SIG-M5 treated with dmso at 0.1 percent for 504 hours (cell line): ENCODE results near the gene PLSCR4.
"Not testable (repeated sequence)": the region's sequence is repeated elsewhere in the genome, so short reads cannot be mapped to it uniquely, and the experiment has no call there.

ENCODE experiments used
- DNase-seq: peaks from one replicate; lab custom pipeline; 2025; ENCODE audit not compliant: unreplicated experiment; lab: John Stamatoyannopoulos, UW

PLSCR4 gene

DNA sequence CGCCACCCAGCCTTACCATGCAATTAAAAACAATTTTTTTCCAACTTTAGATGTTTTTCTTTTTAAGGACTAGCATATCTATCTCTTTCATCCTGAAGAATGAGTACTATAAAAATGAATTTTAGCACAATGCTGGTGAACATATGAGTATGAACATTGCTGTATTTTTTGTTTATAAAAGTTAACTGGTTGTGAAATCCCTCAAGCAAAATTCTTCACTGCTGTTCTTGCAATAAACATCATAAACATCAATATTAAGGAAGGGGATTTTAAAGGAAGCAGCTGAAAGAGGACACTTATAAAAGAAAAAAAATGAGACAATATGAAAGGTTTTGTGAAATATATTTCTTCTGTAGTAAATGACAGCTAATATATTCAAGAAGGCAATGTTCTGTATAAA is 3.0 kb downstream of the PLSCR4 start:
- DNase-seq: no peak

DNA sequence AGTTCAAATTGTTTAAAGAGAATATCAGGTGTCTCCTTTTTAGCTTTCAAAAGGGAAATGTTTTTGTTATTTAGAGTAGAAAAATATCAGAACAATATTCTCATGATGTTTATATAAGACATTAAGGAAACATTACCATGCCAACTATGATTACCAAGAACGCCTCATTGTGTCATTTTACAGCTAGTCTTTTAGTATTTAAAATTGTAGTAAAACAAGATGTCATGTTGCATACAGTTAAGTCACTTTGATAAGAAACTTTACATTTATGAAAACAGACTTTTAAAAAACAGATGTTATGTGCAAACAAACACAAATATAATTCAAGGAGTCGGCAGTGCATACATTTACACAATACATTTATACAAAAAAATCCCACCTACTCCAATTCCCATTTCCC is 4.4 kb downstream of the PLSCR4 start:
- DNase-seq: no peak

DNA sequence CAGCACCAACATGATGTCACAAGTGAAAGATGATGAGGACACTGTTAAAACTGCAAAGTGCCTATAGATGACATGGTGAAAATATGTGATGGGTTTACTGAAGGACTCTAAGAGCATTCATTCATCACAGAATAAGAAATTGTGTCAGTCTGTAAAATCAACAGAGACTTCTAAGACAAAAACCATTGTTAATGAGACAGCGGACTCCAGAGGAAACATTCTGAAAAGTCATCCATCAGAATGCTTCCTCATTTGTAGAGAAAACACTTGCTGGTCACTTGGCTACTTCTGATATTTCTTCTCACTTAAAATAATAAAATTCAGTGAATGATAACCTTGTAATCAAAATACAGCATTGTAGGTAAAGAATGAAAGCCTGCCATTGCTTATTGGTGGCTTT is 7.3 kb downstream of the PLSCR4 start:
- no peak for DNase-seq

DNA sequence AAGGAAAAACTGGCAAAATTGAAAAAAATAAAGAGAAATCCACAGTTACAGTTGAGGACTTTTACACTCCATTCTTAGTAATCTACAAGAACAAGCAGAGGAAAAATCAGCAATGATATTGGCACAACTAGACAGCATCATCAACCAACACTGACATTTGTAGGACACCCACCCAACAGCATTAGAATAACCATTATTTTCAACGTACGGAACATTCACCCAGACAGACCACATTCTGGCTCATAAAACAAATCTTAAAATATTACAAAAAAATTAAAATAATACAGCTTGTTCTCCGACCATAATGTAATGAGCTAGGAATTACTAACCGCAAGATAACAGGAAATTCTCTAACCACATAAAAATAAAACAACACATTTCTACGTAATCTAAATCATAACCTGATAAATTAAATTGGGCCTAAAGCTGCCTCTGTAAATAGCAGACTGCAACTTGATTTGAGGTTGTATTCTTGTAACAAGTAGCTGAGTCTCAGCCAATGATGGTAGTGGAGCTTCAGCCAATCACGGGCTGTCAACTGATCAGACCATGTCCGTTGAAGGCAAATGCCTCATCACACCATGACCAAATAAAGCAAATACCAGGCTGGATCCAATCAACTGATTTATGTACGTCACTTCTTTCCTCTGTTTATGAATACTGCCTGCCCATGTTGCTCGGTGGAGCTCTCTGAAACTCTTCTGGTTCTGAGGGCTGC is 9.2 kb downstream of the PLSCR4 start:
- DNase-seq: no peak

DNA sequence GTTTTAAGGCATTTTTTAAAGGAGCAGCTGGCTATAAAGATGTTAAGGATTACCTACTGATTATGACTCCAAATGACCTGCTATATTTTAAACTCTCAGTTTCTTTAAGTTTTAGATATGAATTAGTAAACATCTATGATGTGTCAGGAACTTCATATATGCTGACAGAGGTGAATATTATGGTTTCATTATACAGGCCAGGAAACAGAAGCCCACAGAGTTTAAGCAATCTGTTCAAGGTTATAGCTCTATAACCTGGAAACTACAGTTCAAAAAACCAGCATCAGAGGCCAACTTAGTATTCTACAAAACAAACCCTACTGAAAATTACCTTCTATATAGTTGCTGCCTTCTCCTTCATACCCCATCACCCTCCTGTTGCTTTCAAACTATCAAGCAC is 17.4 kb downstream of the PLSCR4 start:
- no peak for DNase-seq

DNA sequence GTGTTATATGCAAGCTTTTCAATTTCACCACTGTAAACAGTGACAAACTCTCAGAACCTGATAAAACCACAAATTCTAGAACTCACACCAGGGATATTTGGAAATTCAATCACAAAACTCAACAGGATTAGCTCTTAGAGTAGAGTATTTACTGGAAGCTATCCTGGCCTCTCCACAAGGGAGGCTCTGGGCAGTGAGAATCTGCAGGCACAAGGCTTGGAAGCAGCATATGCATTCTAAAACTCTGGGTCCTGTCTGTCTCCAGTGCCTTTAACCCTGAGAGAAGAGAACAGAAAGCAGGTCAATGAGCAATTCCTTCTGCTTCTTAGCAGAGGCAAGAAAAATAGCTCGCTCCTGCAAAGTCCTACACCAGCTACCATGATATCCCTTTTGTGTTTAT is 23.4 kb downstream of the PLSCR4 start:
- no peak for DNase-seq

DNA sequence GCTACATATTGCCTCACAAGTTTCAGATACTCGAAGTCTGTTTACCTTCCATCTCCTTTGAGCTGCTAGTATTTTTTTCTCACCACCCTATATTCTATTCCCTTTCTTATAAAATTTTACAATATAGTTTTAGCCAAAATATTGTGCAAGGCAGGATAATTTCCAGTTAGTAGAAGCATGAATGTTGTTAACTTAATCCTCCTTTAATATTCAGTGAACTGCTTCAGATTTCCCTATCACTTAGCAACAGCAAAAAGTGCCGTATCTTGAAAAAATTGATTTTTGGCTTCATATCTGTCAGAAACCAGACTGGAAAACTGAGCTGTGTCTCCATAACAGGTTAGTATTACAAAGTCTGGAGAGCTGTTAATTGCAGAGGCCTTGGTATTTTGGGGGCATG is 24.0 kb downstream of the PLSCR4 start:
- DNase-seq: no peak

DNA sequence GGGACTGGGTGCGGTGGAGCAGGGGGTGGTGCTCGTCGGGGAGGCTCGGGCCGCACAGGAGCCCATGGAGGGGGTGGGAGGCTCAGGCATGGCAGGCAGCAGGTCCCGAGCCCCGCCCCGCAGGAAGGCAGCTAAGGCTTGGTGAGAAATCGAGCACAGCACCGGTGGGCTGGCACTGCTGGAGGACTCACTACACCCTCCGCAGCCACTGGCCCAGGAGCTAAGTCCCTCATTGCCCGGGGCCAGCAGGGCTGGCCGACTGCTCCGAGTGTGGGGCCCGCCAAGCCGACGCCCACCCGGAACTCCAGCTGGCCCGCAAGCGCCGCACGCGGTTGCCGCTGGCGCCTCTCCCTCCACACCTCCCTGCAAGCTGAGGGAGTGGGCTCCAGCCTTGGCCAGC is 25.4 kb downstream of the PLSCR4 start:
- DNase-seq: not testable (repeated sequence)

DNA sequence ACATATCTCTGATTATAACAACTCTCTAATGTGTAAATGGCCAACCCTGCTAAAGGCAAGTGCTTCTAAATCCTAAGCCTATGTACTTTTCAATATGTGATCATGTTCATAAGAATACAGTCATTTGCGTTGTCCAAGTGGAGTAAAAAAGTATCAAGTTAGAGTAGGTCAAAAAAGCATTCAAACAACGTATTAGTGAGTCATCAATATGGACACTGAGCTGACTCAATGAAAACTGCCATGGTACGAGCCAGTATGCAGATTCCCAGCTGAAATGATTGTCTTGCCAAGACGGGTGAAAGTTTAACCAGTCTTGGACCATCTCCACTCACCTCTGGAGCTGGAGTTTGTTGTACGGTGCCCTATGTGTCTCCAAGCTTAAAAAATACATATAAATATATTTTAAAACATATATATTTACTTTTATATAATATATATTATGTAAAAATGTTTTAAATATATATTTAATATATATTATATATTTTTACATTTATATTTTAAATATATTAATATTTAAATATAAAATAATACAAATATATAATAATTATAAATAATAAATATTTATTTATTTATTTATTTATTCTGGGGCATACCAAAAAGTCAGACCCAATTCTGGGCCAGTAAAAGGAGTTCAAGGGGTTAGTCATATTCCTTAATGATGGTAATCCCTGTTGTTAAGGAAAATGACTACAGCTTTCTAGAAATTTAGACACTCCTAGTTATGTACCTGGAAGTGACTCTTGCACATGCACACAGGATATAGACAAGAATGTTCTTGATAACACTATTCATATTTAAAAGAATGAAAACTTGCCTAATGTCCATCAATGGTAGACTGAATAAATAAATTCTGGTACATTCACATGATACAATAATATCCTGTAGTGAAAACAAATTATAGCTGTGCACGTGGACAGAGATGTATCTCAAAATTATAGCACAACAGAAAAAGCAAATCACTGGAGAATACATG is 27.2 kb downstream of the PLSCR4 start:
- no peak for DNase-seq

DNA sequence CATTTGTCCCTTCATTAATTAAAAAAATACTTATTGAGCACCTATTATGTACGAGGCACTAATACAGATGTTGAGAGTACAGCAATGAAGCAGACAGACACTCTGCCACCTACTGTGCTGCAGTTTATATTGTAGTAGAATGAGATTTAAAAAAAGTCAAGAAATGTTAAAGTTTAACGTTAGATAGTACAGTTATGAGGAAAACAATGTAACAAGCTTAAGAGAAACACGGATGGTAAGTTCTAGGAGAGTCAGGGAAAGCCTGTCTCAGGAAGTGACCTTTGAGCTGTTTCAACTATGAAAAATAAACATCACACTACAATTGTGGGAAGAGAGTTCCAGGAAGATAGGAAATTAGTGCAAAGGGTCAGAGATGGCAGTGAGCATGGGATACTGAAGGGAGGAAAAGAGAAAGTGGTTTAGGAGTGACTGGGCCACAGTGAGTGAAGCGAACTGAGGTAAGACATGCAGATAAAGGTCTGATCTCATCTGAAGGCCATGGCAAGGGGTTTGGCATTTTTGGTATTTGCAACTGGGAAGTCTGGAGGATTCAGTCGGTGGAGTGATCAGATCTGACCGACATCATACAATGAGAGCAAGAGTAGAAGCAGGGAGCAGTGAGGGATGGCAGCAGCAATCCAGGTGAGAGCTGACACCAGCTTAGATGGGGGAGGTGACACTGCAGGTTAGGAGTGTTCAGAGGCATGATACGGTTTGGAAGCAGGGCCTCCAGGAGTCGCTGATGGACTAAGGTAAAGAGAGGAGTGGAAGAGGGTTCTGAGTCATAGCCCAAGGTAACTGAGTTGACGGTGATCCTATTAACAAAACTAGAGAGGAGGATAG is 28.5 kb downstream of the PLSCR4 start:
- no peak for DNase-seq

DNA sequence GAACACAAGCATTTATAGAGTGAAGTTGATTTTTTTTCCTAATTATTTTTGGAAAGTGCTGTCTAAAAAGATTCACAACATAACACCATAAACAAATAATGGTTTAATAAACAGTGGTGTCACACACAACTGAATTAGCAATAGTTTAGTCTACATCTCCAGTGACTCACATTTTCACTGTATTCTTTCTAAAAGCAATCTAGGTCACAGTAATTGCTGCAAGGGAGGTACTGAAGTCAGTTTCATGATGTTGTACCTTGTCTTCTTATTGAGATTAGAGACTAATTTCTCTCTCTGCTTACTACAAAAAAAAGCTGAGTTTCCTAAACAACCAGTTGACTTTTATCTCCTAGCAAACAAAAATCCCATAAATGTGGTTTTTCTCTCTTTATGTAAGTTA is 29.6 kb downstream of the PLSCR4 start:
- DNase-seq: no peak

DNA sequence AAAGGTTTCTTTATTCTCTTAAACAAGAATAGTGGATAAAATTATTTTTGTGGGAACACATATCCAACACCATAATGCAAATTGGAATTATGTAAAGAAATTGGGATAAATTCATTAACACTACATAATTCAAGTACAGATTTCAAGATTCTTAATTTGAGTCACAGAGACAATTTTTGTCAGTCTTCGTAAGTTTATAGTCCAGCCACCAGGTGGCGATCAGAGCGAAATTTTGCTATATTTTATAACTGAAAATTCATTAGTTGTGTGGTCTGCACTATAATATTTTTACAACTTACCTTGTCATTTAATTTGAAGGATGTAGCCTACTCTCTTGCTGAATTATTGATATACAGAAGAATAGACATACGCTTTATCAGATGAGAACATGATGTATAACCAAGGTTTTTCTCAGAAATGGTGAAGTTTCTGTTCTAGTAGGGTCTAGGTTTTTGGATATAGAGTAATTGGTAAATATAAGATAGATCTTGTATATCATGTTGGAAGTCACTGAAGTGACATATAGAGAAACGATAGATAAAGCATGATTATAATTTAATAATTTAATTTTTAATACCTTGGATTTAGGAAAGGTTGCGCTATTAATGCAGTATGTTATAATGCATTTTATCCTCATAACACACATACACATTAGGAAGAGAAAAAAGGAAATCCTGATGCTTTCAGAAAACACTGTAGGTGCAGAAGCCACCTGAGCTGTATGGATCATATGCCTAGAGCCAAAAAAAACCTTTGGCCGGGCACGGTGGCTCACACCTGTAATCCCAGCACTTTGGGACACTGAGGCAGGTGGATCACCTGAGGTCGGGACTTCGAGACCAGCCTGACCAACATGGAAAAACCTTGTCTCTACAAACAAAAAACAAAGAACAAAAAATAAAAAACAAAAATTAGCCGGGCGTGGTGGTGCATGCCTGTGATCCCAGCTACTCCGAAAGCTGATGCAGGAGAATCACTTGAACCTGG is 31.7 kb downstream of the PLSCR4 start:
- DNase-seq: peak; percentile 23

DNA sequence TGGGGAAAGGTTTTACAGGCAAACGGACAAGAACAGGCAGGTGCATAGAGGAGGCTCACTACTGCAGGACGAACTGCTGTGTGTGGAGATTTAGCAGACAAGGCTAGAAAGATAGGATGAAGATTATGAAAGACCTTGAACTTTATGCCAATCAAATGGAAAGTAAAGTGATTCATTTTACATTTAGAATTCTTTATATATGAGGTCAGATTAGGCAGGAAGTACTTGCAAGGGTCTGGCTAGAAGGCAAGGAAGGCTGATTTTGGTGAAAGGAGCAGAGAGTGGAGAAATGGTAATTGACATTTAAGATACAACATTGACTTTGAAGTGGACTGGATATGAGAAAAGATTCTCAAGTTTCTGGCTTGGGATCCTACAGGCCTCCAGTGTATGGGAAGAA is 33.6 kb downstream of the PLSCR4 start:
- DNase-seq: no peak

DNA sequence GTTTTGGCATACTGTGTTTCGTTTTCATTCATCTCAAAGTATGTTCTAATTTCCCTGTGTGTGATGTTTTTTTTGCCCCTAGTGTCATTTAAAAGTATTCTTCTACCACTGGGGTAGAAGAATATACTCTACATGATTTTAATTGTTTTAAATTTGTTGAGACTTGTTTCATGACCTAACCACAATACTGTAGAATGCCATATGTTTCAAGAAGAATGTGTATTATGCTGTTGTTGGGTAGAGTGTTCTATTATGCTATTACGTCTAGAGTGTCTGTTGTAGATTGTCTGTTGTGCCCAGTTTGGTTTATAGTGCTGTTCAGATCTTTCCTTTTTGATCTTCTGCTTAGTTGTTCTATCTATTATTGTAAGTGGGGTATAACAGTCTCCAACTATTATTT is 36.4 kb downstream of the PLSCR4 start:
- no peak for DNase-seq

DNA sequence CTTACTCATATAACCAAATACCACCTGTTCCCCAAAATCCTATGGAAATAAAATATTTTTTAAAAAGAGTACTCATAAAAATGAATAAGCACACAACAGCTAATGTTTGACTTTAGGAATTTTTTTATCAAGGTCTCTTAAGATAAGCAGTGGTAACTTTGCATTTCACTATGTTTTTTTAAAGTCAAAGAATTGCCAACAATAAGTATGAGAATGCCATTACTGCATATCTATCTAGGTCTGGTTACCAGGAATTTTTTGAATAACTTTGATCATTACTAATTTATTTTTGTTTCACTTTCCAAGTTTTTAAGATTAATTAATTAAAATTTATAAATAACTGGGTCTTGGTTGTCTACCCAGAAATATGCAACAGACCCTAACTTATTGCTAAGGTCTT is 41.5 kb downstream of the PLSCR4 start:
- no peak for DNase-seq

DNA sequence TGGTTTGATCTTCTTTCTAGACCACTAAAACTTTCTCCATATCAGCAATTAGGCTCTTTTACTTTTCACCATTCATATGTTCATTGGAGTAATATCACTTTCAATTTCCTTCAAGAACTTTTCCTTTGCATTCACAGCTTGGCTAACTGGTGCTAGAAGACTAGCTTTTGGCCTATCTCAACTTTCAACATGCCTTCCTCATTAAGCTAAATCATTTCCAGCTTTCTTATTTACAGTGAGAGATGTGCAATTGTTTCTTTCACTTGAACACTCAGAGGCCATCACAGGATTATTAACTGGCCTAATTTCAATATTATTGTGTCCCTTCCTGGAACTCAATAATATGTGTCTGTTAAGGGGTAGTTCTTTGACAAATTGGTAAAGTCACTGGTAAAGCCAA is 47.1 kb downstream of the PLSCR4 start:
- DNase-seq: no peak

DNA sequence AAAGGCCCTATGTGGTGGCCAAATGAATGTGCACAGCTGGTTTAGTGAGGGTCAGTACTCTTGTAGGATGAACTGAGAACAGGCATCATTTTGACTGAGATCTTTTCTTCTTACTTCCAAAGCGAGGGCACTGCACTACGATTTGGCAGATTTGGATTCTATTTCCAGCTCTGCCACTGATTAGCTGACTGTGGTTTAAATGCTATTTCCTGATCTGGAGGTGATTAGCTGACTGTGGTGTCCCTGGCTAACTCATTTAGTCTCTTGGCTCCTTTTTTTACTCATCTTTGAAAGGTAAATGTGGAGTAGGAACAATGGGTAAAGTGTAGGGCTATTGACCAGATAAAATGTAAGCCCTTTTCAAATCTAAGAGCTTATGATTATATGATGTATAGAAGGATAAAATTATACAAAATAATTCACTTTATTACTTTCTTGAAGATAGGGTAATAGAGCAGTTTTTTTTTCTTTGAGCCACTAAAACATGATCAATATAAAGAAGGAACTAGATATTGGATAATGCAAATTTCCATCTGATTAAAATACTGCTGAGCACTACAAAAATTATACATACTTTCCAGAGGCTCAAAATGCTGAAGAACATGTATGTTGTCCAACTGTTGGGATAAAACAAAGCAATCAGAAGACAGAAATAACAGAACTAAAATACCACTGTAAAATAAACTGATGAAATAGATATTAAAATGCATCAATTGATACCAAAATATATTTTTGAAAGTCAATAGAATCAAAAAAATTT is 50.3 kb downstream of the PLSCR4 start:
- no peak for DNase-seq

DNA sequence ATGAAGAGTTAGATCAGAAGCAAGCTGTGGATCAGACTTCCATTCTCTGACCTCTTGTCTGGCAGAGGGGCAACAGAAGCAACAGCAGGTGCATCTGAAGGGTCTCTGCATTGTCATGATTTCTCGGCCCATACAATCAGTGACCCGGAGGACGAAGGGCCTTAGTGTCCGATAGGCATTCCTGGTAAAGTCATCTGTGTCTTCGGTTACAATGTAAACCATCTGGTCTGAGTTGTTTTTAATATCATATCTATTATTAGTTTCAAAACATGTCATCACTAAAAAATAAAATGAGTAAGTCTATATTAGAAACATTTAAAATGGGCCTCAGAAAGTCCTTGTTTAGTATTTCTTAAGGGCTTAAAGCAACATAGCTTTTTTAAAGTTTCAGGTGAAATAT is 51.1 kb downstream of the PLSCR4 start:
- DNase-seq: no peak

DNA sequence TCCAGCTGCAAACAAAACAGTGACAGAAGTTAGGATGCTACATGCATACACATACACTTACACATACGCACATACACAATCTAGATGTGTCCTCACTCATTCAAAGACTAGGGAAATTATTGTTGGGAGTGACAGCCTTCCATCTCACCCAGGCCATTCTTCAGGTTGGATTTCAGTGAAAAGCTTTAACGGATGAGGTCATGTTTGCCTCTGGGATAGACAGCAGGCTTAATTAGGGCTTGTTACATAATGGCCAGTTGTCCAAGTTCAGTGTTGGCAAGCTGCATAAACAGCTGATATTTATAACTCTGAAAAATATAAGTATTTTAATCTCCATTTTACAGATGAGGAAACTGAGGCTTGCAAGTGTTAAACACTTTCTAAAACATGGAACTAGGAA is 54.1 kb downstream of the PLSCR4 start:
- DNase-seq: no peak

DNA sequence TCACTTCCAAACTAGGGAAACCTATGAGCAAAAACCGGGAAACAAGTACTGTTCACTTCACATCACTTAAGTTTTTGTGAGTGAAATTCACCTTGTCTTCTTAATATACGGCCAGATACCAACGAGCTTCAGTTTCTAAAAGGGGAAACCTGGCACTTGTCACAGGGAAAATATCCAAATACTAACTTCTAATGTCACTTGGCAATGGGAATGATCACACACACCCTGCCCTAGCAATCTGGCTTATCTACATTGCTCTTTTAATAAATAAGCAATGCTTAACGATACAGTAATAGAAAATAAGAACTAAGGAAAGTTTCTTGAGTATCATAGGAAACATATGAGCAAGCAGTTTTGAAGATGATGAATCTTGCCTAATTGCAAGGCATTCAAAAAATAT is 55.3 kb downstream of the PLSCR4 start:
- DNase-seq: no peak
